K562 (cell line): ENCODE results near the gene CCDC90B. TPM values are rescaled to one million over a fixed set of nuclear protein-coding genes. Genes with fewer than 3 reads are reported as not detected.

Experiments
- ATAC-seq: fragments of 200-7000 bp; cut with Tn5 transposase; 3 replicates; pipeline ENCODE4 v1.9.1; 2020; ENCODE audit warnings: moderate library complexity
- BruUV-seq: library from RNA; stranded (reverse); fragments of 400-500 nt; replicated peaks from 2 replicates; lab custom pipeline; 2021; lab: Mats Ljungman, UMichigan
- CTCF ChIA-PET: fragments of 300-600 bp; formaldehyde crosslinking; extraction: SDS; loops from one replicate; lab custom pipeline; 2021; ENCODE audit warnings: low intra/inter-chr PET ratio; lab: Yijun Ruan, JAX
- POLR2A ChIA-PET: fragments of 300-600, 350-650 bp; sonication (Branson Sonifier 250); formaldehyde crosslinking; extraction: SDS; loops from one replicate; lab custom pipeline; 2021; ENCODE audit warnings: antibody characterized with exemption, inconsistent platforms; lab: Yijun Ruan, JAX
- DNase-seq, 4 experiments: peaks; one replicate each; pipeline versions ENCODE4 v3.0.0 to v3.0.0-alpha.2; 2011 to 2018; ENCODE audit warnings: low spot score in 3 of 4, mixed read lengths in 3 of 4; ENCODE audit errors: extremely low read depth in 1 of 4
- FAIRE-seq: peaks from 2 replicates; lab custom pipeline; 2011; peaks lifted over from hg19 to GRCh38; lab: Jason Lieb, UNC
- H2AFZ ChIP-seq: 2 replicates; pipeline ENCODE4 v1.6.0; 2011; ENCODE audit warnings: low read depth, low read length, control low read depth, inconsistent platforms
- H3K27ac ChIP-seq: fragments of 200-600 bp; 3 replicates; pipeline ENCODE4 v1.8.0; 2011; ENCODE audit warnings: low read depth, mild to moderate bottlenecking, control low read depth, inconsistent platforms, low read length, moderate library complexity, mixed read lengths; ENCODE audit errors: extremely low read depth
- H3K27me3 ChIP-seq, 2 experiments: fragments of 300-600 bp in 1 of 2; 2 replicates in 1 of 2; 3 replicates in 1 of 2; pipeline versions ENCODE4 v1.6.0 to v1.8.0; 2011; ENCODE audit warnings: inconsistent platforms in 2 of 2, low read length in 2 of 2, mild to moderate bottlenecking in 1 of 2, mixed read lengths in 1 of 2, moderate library complexity in 1 of 2; ENCODE audit not compliant: control insufficient read depth in 2 of 2, insufficient read depth in 2 of 2
- H3K36me3 ChIP-seq: fragments of 300-600 bp; 3 replicates; pipeline ENCODE4 v1.8.0; 2011; ENCODE audit warnings: mild to moderate bottlenecking, low read length, inconsistent platforms; ENCODE audit not compliant: control insufficient read depth, insufficient read depth
- H3K4me1 ChIP-seq, 2 experiments: fragments of 200-600 bp in 1 of 2; replicated peaks in 1 of 2; 2 replicates in 1 of 2; 3 replicates in 1 of 2; pipeline versions ENCODE4 v1.5.1 to v1.8.0; 2011; ENCODE audit warnings: inconsistent platforms in 2 of 2, low read length in 2 of 2, mild to moderate bottlenecking in 1 of 2, mixed read lengths in 1 of 2, moderate library complexity in 1 of 2; ENCODE audit not compliant: control insufficient read depth in 2 of 2, insufficient read depth in 2 of 2
- H3K4me2 ChIP-seq: 2 replicates; pipeline ENCODE4 v1.6.1; 2011; ENCODE audit warnings: low read length, control low read depth, inconsistent platforms, mixed read lengths; ENCODE audit not compliant: insufficient read depth
- H3K4me3 ChIP-seq: fragments of 200-600 bp; sonication (generic), shearing (Covaris generic); 2 replicates; pipeline ENCODE4 v1.5.1; 2016; ENCODE audit warnings: control low read depth, inconsistent platforms
- H3K79me2 ChIP-seq: fragments of 200-600 bp; 3 replicates; pipeline ENCODE4 v1.8.0; 2011; ENCODE audit warnings: low read length, inconsistent platforms; ENCODE audit not compliant: control insufficient read depth, insufficient read depth
- H3K9ac ChIP-seq, 2 experiments: 2 replicates each; pipeline versions ENCODE4 v1.6.0 to v1.6.1; 2011; ENCODE audit warnings: low read depth in 2 of 2, low read length in 2 of 2, control low read depth in 1 of 2, inconsistent platforms in 1 of 2, mild to moderate bottlenecking in 1 of 2, mixed read lengths in 1 of 2; ENCODE audit not compliant: insufficient read depth in 1 of 2
- H3K9me1 ChIP-seq: one replicate; pipeline ENCODE4 v1.6.0; 2011; ENCODE audit warnings: inconsistent platforms, mild to moderate bottlenecking, low read length, moderate library complexity; ENCODE audit not compliant: control insufficient read depth, insufficient read depth
- H3K9me3 ChIP-seq: replicated peaks from 2 replicates; pipeline ENCODE4 v1.5.1; 2011; ENCODE audit warnings: low read depth, low read length, inconsistent platforms; ENCODE audit not compliant: control insufficient read depth, insufficient read depth
- H4K20me1 ChIP-seq: replicated peaks from 2 replicates; pipeline ENCODE4 v1.6.1; 2011; ENCODE audit warnings: low read length, inconsistent platforms, mixed read lengths; ENCODE audit not compliant: control insufficient read depth, insufficient read depth
- CHAMP1 ChIP-seq: fragments of 450-650 bp; IDR thresholded peaks from 2 replicates; pipeline ENCODE4 v1.6.1; 2016; ENCODE audit warnings: mild to moderate bottlenecking
- ELF2 ChIP-seq: fragments of 250-450 bp; sonication (Bioruptor Pico); IDR thresholded peaks from 2 replicates; pipeline ENCODE4 v1.5.0; 2021; ENCODE audit warnings: mild to moderate bottlenecking
- ELK1 ChIP-seq: sonication (generic); formaldehyde crosslinking; IDR thresholded peaks from 2 replicates; pipeline ENCODE4 v1.8.1; 2022; ENCODE audit warnings: missing genetic modification reagents
- GATAD2A ChIP-seq: fragments of 450-650 bp; IDR thresholded peaks from 2 replicates; pipeline ENCODE4 v1.6.1; 2017
- PURB ChIP-seq: sonication (generic); formaldehyde crosslinking; IDR thresholded peaks from 2 replicates; pipeline ENCODE4 v1.9.0; 2021; ENCODE audit warnings: low read depth, mild to moderate bottlenecking, missing genetic modification reagents
- RFX5 ChIP-seq: IDR thresholded peaks from 2 replicates; pipeline ENCODE4 v1.6.1; 2011; ENCODE audit warnings: low read depth, mild to moderate bottlenecking, improper control_type of control experiment, low read length
- ZC3H8 ChIP-seq: fragments of 450-650 bp; IDR thresholded peaks from 2 replicates; pipeline ENCODE4 v1.6.1; 2017
- ZNF589 ChIP-seq: fragments of 200-800 bp; sonication (Bioruptor generic); IDR thresholded peaks from 2 replicates; pipeline ENCODE4 v1.6.1; 2016; ENCODE audit warnings: low read depth, missing genetic modification characterization, missing compliant biosample characterization
- whole genome bisulfite sequencing: fragments of 100-300 bp; shearing (Covaris generic); methylation state at CpG from one replicate; pipeline ENCODE4 v1.1.6; 2016; ENCODE audit warnings: low coverage, mixed read lengths; ENCODE audit not compliant: insufficient coverage; ENCODE audit errors: missing lambda C conversion rate; 5-methylcytosine and 5-hydroxymethylcytosine counted together
- in situ Hi-C: fragments of 300-500 bp; cut with MboI; formaldehyde crosslinking; loops from 4 replicates; pipeline ENCODE4 v1.15.0; 2018; ENCODE audit warnings: inconsistent platforms, mixed read lengths
- intact Hi-C: fragments of 100-400 bp; cut with micrococcal nuclease; formaldehyde crosslinking; loops from 2 replicates; pipeline ENCODE4 v1.14.2; 2022
- polyA plus RNA-seq, 8 experiments: library from polyadenylated mRNA; depleted of rRNA in 4 of 8; stranded (reverse) in 5 of 8; unstranded in 3 of 8; fragments of >200 nt; fragmentation: Nextera tagmentation in 2 of 8; fragmentation: Illumina TruSeq in 1 of 8; extraction: Ambion mirVana in 2 of 8; extraction: Trizol in 1 of 8; gene quantifications; 2 replicates each; pipeline versions ENCODE4 v1.2.1 to v1.2.3, GENCODE V29; 2011 to 2014; ENCODE audit warnings: inconsistent platforms in 1 of 8, missing spikeins in 1 of 8
- total RNA-seq, 7 experiments: library from RNA; depleted of rRNA in 6 of 7; stranded (reverse); fragments of >200 nt in 6 of 7; fragmentation: Illumina TruSeq in 2 of 7; extraction: Trizol in 2 of 7; gene quantifications; 2 replicates each; pipeline versions ENCODE4 v1.2.1 to v1.2.3, GENCODE V29; 2011 to 2021; ENCODE audit warnings: low replicate concordance in 1 of 7

The CCDC90B gene
- total and polyA plus RNA-seq, 9 of the 15 experiments (the other 6 are each of a cell fraction or from before 2014, with no cell fraction given): 26.6 to 63.6 (median 51.8) TPM

GRCh38 chr11:83330303-83330702, 44.1 kb upstream of the CCDC90B start:
- H3K9me1 ChIP-seq: no peaks in the 10 kb centered on the region
- no peaks in the 10 kb centered on the region for H3K9me3 ChIP-seq
- BruUV-seq: no TSS peak
- H3K36me3 ChIP-seq: no peaks in the 10 kb centered on the region
- H4K20me1 ChIP-seq: no peaks in the 10 kb centered on the region
- H2AFZ ChIP-seq: no peak overlapping the region
- ATAC-seq (no peak), FAIRE-seq (no peak), DNase-seq (no peak)
- H3K4me3 ChIP-seq: no peak overlapping the region
- no peak overlapping the region for H3K27ac ChIP-seq
- H3K4me2 ChIP-seq: no peak overlapping the region
- no peaks in the 10 kb centered on the region for H3K27me3 ChIP-seq
- no peak for TF ChIP-seq GATAD2A
- no peak for TF ChIP-seq ELF2 (CRISPR knock-in tag)
- TF ChIP-seq RFX5: no peak
- TF ChIP-seq ELK1: no peak
- TF ChIP-seq CHAMP1: no peak
- no peak for TF ChIP-seq ZNF589 (CRISPR knock-in tag)
- no peak for TF ChIP-seq PURB (CRISPR knock-in tag)
- no peak for TF ChIP-seq ZC3H8
- POLR2A ChIA-PET: no interaction called here
- H3K9ac ChIP-seq: no peak overlapping the region
- no peaks in the 10 kb centered on the region for H3K4me1 ChIP-seq
- CTCF ChIA-PET: no interaction called here
- 2% methylated on average over 2 of the region's 2 CpGs for WGBS
- intact Hi-C loops: no loop called here
- H3K79me2 ChIP-seq: no peaks in the 10 kb centered on the region
- in situ Hi-C loops: no loop called here
